HG03520 (cell line): ENCODE data around the gene DGKE.

Experiments
- ATAC-seq: cut with Tn5 transposase; IDR thresholded peaks from one replicate; pipeline ENCODE4 v1.9.1; 2021; ENCODE audit warnings: mild to moderate bottlenecking, moderate library complexity; ENCODE audit not compliant: unreplicated experiment

DGKE gene

DNA sequence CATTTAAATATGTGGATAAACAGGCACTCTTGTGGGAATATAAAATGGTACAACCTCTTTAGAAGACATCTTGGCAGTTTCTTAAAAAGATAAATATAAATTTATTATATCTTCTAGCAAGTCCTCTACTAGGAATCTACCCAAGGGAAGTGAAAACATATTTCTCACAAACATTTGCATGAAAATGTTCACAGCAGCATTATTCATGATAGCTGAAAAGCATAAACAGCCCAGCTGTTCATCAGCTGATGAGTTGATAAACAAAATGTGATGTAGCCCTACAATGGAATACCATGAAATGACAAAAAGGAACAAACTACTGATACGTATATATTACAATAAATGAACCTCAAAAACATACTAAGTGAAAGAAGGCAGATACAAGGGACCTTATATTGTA, 12.0 kb downstream of the DGKE start:
- ATAC-seq: no peak

DNA sequence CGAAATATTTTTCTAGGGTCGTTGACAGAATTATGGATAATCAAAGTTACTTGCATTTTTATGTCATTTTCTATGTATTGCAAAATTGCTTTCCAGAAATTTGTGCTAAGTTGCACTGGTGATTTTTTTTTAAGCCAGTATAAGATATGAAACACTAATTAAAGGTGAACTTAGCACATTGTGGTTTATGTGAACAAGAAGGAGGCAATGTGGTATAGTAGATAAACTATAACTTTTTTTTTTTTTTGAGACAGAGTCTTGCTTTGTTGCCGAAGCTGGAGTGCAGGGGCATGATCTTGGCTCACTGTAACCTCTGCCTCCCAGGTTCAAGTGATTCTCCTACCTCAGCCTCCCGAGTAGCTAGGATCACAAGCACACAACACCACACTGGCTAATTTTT, 13.2 kb downstream of the DGKE start:
- no peak for ATAC-seq

DNA sequence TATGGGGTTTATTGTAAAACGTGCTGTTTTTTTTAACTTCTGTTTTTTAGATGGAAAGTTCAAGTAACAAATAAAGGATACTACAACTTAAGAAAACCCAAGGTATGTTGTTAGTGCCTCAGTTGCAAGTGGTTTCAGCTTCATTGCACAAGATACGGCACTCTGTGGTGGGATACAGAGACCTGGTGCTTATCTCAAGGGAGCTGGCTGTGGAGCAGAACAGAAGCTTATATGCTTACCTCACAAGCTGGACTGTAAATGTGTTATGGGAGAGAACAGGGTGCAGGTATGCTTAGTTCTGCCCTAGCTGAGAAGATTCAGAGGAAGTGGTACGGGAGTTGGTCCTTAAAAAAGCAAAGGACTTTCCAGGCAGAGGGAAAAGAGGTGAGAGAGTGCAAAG, 15.2 kb downstream of the DGKE start:
- ATAC-seq: no peak

DNA sequence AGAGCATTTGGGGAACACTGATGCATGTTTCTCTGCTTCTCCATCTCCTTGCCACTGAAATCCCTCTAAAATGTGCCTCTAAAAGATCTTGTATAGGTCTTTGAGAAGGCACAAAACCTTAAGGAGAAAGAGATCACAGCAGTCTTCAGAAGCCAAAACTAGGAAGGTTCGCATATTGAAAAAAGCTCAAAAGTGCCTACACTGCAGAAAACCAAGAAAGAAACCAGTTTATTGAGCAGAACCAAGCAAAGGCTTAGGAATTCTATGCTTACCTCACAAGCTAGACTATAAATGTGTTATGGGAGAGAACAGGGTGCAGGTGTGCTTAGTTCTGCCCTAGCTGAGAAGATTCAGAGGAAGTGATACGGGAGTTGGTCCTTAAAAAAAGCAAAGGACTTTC, 16.6 kb downstream of the DGKE start:
- no peak for ATAC-seq

DNA sequence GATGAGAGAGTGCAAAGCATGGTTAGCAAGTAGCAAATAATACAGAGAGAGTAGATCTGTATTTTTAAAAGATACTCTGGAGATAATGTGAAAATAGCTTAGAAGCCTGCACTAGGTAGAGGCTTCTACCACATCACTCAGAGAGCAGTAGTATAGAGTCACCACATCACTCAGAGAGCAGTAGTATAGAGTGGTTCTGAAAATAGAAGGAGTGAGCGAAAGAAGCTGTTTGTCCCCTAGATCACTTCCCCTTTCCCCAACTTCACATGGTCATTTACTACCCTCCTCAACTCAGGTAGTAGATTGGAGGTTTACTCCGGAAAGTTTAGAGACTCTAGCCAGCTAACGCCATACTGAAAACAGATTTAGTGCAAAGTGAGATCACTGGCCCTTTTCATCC, 17.1 kb downstream of the DGKE start:
- no peak for ATAC-seq

DNA sequence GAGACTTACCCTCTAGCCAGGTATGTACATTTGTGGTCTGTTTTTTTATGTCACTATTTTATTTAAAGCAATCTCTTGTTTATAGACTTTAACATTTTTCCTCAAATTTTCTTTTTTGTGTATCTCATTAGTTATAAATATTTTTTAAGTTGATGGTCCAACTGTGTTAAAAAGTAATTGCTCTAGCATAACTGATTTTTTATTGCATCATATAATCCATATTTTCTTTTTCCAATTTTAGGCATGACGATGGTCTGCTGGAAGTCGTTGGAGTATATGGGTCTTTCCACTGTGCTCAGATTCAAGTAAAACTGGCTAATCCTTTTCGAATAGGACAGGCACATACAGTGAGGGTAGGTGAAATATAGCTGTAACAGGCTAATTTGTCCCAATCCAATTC, 27.9 kb downstream of the DGKE start:
- no peak for ATAC-seq

DNA sequence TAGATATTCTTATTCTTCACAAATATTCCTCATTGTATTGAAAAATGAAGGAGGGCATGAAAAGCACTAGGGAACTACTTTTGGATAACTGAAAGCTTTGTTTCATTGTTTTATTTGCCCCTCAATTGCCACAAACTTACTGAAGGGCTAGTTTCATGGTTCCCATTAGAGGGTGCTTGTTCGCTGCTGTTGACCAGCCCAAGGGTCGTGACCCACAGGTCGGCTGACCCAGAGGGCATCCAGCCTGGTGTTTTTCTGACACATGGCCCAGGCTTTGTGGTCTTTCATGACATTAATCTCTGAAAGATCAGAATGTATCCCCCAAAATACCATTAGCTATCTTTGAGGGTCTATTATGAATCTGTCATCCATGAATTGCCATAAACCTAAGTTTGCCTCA, 30.0 kb downstream of the DGKE start:
- no peak for ATAC-seq

DNA sequence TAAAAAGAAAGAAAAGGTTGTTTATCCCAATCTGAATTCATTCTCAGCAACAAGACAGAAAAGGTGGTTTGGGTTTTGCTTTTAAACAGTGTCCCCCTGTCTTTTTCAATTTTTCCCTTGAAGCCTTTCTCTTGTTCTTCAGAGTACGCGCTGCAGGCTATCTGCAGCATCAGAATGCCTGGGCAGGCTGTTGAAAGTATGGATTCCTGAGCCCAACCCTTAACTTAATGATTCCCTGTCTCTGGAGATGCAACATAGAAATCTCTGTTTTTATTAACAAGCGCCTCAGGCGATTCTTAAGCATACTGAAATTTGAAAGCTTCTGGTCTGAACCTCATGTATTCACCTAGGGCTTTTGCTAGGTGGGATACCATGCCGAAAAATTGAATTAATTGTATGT, 32.1 kb downstream of the DGKE start:
- ATAC-seq: no peak

DNA sequence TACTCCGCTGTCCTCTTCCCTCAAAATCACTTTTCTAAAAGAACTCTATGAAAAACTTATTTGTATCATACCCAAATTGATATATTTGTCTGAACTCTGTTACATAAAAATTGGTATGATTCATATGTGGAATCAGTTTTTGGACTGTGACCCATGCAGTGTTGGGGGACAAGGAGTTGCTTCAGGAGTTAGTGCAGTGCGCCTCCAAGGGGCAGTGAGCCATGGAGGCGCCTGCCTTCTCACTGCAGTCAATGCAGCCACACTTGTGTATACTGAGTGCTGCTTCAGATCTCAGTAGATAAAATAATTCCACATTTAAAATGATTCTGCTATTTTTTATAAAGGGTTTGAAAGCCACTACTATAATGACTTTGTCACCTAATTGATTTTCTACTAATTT, 32.5 kb downstream of the DGKE start:
- no peak for ATAC-seq

DNA sequence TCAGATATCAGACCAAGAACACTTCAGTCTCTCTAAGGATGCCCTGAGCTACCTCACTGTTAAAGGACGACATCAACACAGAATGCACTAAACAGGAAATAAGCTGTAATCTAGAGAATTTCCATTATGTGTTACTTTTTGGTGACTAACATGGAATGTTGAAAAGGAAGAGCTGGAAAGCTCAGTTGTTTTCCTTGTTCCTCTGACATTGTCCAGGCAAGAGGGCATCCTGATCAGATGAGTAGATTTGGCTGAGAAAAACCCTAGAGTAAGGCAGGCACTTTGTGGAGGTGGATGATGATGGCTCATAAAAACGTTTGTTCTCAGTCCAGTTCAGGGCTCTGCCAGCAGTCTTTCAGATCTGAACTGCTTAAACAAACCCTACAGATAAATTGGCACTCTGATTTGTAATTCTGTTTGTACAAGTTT, 34.0 kb downstream of the DGKE start:
- ATAC-seq: no peak

DNA sequence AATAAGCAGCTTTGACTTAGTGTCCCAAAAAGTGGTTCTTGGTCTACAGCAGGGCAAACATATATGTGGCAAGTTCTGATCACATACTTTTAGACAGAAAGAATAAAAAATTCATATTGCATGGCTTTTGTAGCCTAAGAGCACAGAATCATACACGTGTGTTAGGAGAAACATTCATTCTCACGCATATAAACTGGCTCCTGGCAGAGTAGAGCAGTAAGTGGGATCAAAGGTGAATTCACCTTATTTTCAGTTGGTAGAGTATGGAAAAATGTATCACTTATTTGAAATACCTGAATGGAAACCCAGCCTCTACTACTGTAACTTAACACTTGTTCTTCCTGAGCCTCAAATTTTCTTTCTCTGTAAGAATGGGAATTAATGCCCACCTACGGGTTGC, 34.8 kb downstream of the DGKE start:
- ATAC-seq: no peak

DNA sequence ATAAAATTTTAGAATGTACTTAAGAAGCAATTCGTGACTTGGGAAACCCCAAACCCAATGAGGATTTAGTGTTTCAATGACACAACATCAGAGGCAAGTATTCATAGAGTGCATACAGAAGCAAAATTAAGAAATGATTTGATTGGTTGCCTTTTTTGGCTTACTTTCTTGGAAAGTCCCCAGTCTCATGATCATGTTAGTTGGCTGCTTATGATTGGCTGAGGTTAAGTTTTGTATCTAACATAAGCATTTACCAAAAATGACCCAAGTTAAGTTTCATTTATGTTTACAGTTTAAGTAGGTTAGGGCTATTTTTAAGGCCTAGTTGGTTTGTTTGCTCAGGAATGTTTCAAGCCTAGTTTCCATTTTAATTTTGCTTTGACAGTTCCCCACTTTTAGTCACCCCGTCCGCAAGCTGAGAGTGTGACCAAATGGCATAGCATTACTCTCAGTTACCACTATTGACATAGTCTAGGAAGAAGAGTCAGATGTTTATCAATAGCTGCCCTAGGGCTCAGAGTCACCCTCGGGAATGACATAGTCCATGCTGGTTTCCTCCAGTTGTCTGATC, 36.2 kb downstream of the DGKE start:
- no peak for ATAC-seq

DNA sequence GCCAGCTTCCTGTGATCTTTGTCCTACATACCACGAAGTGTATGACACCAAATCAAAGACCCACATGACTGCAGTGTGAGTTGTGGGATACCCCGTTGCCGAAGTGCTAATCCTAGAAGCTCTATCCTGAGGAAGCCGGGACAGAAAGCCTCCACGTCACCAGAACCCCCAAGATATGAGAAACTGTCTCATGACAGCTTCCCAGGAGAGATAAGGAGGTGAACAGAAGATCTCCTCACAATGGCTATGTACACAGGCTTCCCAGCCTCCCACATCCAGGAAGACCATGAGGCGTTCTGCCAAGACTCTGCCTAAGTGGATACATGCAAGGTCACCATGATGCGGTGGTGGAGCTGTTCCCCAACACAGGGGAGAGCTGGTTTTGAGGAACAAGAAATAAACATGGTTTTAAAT, 42.8 kb downstream of the DGKE start:
- no peak for ATAC-seq

DNA sequence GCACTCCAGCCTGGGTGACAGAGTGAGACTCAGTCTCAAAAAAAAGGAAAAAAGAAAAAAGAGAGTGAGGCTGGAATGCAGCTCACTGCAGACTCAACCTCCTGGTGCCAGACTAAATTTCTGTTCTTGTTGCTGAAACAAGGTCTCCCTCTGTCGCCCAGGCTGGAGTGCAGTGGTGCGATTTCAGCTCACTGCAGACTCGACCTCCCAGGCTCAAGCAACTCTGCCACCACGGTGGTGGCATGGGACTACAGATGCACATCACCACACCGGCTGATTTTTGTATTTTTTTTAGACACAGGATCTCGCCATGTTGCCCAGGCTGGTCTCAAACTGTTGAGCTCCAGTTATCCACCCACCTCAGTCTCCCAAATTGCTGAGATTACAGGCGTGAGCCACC, 45.3 kb downstream of the DGKE start:
- no peak for ATAC-seq

DNA sequence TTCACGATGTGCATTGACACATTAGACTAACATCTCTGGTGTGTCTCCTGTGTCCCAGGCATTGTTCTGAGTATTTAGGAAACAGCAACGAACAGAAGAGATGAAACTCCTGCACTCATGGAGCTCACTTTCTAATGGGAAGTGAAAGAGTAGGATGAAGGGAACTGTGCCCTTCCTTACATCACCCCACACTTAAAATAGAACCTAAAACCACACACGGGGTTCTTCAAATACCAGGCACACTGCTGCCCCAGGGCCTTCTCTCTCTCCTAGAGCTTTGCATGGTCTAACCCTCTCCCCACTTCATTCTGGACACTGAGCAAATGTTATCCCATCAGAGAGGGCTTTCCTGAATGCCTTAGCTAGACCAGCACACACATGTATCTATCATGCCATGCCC, 46.2 kb downstream of the DGKE start:
- ATAC-seq: no peak

DNA sequence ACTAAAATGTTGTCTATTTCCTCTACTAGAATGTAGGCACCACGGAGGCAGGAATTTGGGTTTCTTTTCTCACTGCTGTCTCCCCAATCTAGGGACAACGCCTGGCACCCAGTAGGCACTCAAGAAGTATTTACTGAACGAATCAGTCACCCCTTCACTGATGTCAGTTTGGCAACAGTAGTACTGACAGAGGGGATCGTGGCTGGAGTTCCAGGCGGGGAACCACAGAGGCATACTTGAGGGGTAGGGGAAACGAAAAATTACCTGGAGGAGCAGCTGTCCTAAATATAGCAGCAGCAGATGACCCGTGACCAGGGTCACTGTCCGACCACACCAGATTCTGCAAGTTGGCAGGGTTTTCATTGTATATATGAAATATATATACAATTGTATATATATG, 46.6 kb downstream of the DGKE start:
- no peak for ATAC-seq

DNA sequence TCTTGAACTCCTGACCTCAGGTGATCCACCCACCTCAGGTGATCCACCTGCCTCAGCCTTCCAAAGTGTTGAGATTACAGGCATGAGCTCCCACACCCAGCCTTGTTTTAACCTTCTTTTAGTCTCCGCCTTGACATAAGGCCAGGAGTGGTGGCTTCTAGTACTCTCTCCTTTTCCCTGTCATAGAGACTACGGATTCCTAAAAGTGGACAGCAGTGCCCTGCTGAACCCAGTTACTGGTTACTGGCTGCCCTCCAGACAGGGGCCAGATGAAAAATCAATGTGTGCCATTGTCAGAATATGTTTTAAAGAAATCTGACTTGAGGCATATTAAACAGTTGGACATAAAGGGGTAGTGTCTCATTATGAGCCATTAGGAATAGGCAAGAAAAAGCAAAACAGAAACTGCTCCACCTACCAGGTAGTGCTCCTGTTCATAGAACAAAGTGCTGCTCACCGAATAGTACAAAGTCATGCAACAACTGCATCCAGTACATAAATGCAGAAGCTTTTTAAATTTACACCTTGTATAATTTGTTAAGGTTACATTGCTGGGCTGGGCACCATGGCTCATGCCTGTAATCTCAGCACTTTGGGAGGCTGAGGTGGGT, 47.8 kb downstream of the DGKE start:
- no peak for ATAC-seq

DNA sequence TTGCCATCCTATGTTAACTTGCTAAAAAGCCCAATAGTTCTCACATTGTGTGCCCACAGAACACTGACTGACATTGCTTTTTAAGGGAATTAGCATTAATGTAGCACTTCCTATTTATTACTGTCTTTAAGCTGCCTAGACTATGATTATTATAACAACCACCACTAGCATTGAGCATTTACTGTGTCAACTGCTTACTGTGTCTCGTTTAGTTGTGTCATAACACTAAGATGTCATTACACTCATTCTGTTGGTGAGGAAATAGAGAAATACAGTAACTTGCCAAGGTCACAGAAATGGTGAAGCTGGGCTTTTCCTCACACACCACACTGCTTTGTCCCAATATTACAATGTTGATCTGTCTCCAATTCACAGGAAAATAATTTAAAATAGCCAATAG, 49.7 kb downstream of the DGKE start:
- no peak for ATAC-seq

DNA sequence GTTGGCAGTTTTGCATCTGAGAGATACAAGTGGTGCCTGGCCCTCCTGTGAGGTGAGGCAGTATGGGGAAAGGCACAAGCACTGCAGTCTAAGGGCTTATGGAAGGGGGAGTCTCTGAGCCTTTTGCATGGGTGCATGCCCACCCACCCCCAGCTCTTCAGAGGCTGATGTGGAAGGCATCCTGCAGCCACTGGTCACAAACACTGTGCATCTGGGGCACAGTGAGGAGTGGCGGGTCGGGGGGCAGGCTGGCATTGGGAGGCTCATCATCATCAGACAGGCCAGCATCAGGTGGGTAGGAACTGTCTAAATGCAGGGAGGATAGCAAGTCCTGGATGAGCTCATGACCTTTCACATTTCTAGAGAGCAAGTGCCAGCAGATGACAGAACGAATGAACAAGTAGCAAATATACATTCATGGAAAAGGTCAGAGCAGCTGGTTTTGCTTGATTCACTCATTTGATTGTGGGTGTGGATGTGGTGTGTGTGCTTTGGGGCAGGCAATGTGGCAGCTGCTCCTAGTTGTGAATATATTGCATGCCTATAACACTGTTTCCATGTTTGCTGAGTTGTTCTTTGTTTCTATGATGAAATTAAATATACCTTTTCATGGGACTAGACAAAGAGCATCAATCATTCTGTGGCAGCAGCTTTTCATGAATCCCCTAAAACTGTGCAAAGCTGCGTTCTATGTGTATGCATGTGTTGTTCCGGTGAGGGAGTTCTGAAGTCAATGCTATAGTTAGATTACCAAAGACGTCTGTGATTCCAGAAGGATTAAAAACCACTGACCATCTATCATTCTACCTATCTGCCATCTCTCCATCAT, 50.7 kb downstream of the DGKE start:
- ATAC-seq: no peak

DNA sequence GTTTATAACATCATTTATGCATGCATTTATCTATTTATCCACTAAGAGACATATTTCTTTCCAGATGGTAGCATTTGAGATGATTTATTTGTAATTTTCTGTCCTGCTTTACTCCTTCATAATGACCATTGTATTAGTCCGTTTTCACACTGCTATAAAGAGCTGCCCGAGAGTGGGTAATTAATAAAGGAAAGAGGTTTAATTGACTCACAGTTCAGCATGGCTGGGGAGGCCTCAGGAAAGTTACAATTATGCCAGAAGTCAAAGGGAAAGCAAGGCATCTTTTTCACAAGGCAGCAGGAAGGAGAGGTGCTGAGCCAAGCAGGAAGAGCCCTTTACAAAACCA, 51.3 kb downstream of the DGKE start:
- no peak for ATAC-seq

DNA sequence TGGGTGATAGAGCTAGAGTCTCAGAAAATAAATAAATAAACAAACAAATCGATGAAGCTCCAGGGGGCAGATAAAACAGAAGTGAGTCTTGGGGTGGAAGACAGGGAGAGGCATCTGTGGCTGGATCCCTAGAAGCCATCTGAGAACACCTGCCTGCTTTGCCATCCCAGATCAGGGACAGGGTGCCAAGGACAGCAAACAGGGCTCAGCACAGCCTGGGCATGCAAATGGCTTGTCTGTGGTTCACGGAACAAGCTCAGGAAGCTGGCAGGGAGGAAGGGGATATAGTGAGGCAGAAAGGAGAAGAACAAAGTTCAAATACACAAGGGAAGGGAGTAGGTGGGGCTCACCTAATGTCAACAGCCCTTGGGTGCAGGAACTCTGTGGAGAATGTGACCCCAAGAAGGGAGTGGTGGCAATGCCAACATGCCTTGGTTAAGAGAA, 52.4 kb downstream of the DGKE start:
- ATAC-seq: no peak

DNA sequence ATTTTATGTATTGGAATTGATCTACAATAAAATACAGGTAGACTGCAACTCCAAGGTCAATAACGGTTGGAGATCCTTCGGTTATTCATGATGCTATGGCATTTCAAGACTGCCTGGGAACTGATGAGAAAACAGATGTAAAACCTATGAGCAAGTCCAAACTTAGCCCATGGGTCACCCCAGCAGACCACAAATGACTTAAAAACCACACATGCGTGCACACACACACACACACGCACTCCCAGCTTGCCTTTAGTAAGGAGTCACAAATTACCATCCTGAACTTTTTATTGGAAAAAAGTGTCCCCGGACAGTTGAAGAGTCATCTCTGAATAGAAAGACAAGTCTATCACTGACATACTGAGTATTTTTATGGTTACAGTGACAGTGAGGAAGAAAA, 53.2 kb downstream of the DGKE start:
- no peak for ATAC-seq
